ENCODE data around the gene COPB2. TPM values are rescaled to one million over a fixed set of nuclear protein-coding genes. Genes with fewer than 3 reads are reported as not detected.

The COPB2 gene
- total and polyA plus RNA-seq, 2 of the 8 experiments (the other 6 are each of a cell fraction or from before 2014, with no cell fraction given), result 40.3 to 119 TPM

- Histone ChIP-seq H2BK120ac (replicated peaks; ENCODE audit: low read depth, low read length) (no peak overlapping the region), H3K9me3 (ENCODE audit: insufficient read depth in 2 of 2, low read depth in 1 of 2, low read length in 1 of 2) (no peaks in the 10 kb centered on the region), H2BK15ac (ENCODE audit: low read length) (no peak overlapping the region), H2AFZ (ENCODE audit: low read length) (no peak overlapping the region), H4K91ac (replicated peaks; ENCODE audit: insufficient read length, low read length) (no peak overlapping the region), H3K36me3 (ENCODE audit: control insufficient read depth in 2 of 4, insufficient read depth in 4 of 4, low read length in 3 of 4) (peaks cover 29 to 94% (median 69%) of the 10 kb centered on the region in 4 experiments), H3K14ac (ENCODE audit: insufficient read length) (no peak overlapping the region), H4K5ac (ENCODE audit: insufficient read length, low read depth, low read length) (no peak overlapping the region), H4K8ac (ENCODE audit: extremely low read depth, insufficient read depth, low read length) (no peak overlapping the region), H3K23ac (ENCODE audit: insufficient read length) (no peak overlapping the region), H3K4me3 (ENCODE audit: extremely low read depth in 1 of 4, insufficient read depth in 2 of 4, low read depth in 3 of 4, low read length in 4 of 4) (no peak overlapping the region), H3K27me3 (replicated peaks in 1 of 4; ENCODE audit: control insufficient read depth in 3 of 4, extremely low read depth in 1 of 4, insufficient read depth in 3 of 4, low read length in 3 of 4) (no peaks in the 10 kb centered on the region), H3K4me1 (replicated peaks in 1 of 4; ENCODE audit: control insufficient read depth in 3 of 4, insufficient read depth in 4 of 4, low read length in 3 of 4) (no peaks in the 10 kb centered on the region), H3K4me2 (ENCODE audit: insufficient read depth in 1 of 2, low read depth in 2 of 2, low read length in 2 of 2) (no peak overlapping the region), H4K20me1 (replicated peaks in 1 of 2; ENCODE audit: control insufficient read depth in 1 of 2, insufficient read depth in 2 of 2, low read length in 2 of 2) (peaks cover 0 to 1% of the 10 kb centered on the region in 2 experiments), H3K23me2 (ENCODE audit: low read depth, low read length) (no peaks in the 10 kb centered on the region), H3K79me1 (ENCODE audit: low read depth, low read length) (no peaks in the 10 kb centered on the region), H3K18ac (ENCODE audit: extremely low read depth, low read length) (no peak overlapping the region), H2BK5ac (ENCODE audit: low read depth, low read length) (no peak overlapping the region), H3K9ac (replicated peaks in 1 of 4; ENCODE audit: extremely low read depth in 1 of 4, low read depth in 3 of 4, low read length in 3 of 4) (no peak overlapping the region), H2BK12ac (ENCODE audit: low read depth, low read length) (no peak overlapping the region), H3K4ac (replicated peaks; ENCODE audit: insufficient read length, low read depth, low read length) (no peak overlapping the region), H3K56ac (replicated peaks; ENCODE audit: insufficient read length, low read depth, low read length) (no peak overlapping the region), H2AK5ac (ENCODE audit: low read depth, low read length) (no peak overlapping the region), H3K27ac (ENCODE audit: low read depth, low read length) (no peak overlapping the region), H2BK20ac (ENCODE audit: low read length) (no peak overlapping the region), H3K79me2 (ENCODE audit: control insufficient read depth in 1 of 2, insufficient read depth in 2 of 2, low read length in 2 of 2) (no peaks in the 10 kb centered on the region)
- ChIA-PET POLR2A (ENCODE audit: partially characterized antibody) (no interaction called here), CTCF (ENCODE audit: partially characterized antibody) (interaction anchor here (0.7 kb wide), 1 partner anchor 10 kb away, joined by 3 read pairs; no protein-coding TSS in a partner anchor)
- 72% methylated on average over 2 of the region's 2 CpGs; no CpG with 5 or more reads in 1 of the 2 experiments for WGBS, 2 experiments (ENCODE audit: extremely low coverage in 1 of 2, insufficient coverage in 1 of 2, insufficient read length in 1 of 2, insufficient replicate concordance in 2 of 2, low coverage in 1 of 2, low lambda C conversion rate in 2 of 2, missing lambda C conversion rate in 1 of 2)
- no peak for FAIRE-seq
- no peak for DNase-seq (ENCODE audit: low read depth in 1 of 2, low spot score in 2 of 2)
- TF ChIP-seq RXRA (IDR thresholded peaks at IDR 0.05; ENCODE audit: insufficient read depth, low read depth, low read length) (no peak), SIX5 (IDR thresholded peaks at IDR 0.05; ENCODE audit: low read depth, low read length) (no peak), BCL11A (IDR thresholded peaks at IDR 0.05; ENCODE audit: low read depth in 2 of 2, low read length in 2 of 2) (no peak), CHD1 (IDR thresholded peaks at IDR 0.05; ENCODE audit: low read depth, low read length) (no peak), CBX8 (IDR thresholded peaks at IDR 0.05; ENCODE audit: borderline replicate concordance, low read depth, low read length) (no peak), TAF7 (optimal IDR thresholded peaks at IDR 0.05; ENCODE audit: borderline replicate concordance, low read depth, low read length) (no peak), JUND (IDR thresholded peaks at IDR 0.05; ENCODE audit: low read length) (no peak), GTF2F1 (IDR thresholded peaks at IDR 0.05; ENCODE audit: borderline replicate concordance, low read depth, low read length) (no peak), GABPA (IDR thresholded peaks at IDR 0.05; ENCODE audit: borderline replicate concordance, insufficient read depth, low read length) (no peak), CTCF (IDR thresholded peaks at IDR 0.05; ENCODE audit: control extremely low read depth in 1 of 3, insufficient read depth in 1 of 3, low read depth in 1 of 3, low read length in 3 of 3) (no peak), EZH2 (IDR thresholded peaks at IDR 0.05; ENCODE audit: low read depth, low read length, severe bottlenecking) (no peak), KDM4A (IDR thresholded peaks at IDR 0.05; ENCODE audit: low read depth, low read length, severe bottlenecking) (no peak)
Observed at GRCh38 chr3:139374099-139374498, 15.3 kb downstream of the COPB2 start.

Data from H1 (cell line).